ENCODE measurements around the gene GRID1.

GRID1 gene

DNA sequence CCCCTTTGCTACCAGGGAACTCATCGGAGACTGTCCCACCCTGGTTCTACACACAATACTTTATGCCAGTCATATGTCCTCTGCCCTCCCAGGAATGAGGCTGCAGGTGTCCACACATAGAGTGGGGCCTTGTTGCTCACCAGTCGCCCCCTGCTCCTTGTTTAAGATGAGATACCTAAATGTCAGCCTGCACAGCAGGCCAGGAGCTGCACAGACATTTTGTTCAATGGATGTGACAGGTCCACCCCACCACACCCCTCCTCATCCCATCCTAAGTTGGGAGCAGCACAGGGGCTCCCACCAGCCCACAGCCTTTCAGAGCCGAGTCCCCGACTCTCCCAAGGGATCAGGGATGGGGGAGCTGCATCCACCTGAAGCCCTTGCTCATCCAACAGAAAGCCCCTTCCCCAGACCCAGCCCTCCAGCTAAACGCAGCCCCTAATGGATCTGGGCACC is 6.2 kb upstream of the GRID1 start:
- Histone ChIP-seq H3K9ac (ENCODE audit: insufficient read length, low read depth) (no peak overlapping the region), H3K36me3 (ENCODE audit: insufficient read depth, insufficient read length, low read length) (no peaks in the 10 kb centered on the region), H3K27me3 (ENCODE audit: insufficient read depth, insufficient read length) (peaks cover 37% of the 10 kb centered on the region), H3K9me3 (ENCODE audit: insufficient read depth, low read length) (no peaks in the 10 kb centered on the region), H3K4me3 (ENCODE audit: insufficient read length, low read depth) (no peak overlapping the region), H3K4me1 (ENCODE audit: insufficient read depth, insufficient read length) (peaks cover 3% of the 10 kb centered on the region)
- no peak for DNase-seq (ENCODE audit: low read depth, low spot score)
- TF ChIP-seq SUZ12 (IDR thresholded peaks at IDR 0.05; ENCODE audit: extremely low read depth, insufficient read depth, insufficient read length), result no peak
- TF ChIP-seq ZNF274 (IDR thresholded peaks at IDR 0.05; ENCODE audit: low read depth, low read length), result no peak
- no peak for TF ChIP-seq YY1 (IDR thresholded peaks at IDR 0.05; ENCODE audit: insufficient read depth, insufficient read length)

DNA sequence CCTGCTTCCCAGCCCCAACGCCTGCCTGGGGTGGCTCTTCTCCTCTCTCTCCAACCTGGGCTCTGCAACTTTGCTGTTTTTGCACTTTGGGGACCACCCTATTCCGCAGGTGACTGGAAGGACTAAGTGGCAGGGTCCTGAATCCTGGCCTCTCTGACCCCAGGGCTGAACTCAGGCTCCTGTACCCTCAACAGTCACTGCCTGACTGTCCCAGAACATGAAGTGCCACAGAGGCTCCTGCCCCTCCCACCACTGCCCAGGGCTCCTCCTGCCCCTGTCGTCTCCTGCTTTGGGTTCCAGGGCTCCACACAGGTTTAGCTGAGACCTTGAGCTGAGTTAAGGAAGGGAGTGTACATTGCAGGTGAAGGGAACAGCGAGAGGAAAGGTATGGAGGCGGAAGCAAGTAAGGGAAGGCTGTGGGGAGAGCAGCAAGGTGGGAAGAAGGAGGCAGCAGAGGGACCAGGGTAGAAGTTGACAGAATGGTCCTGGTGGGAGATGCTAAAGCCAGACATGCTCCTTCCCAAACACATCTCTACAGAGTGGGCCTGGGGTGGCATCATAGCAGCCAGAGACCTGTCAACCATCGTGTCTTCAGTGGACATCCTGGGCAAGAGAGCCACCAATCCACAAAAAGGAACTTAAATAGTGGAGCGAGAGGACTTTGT is 5.7 kb upstream of the GRID1 start:
- no peak overlapping the region for H3K9ac ChIP-seq (ENCODE audit: insufficient read length, low read depth)
- no peaks in the 10 kb centered on the region for H3K36me3 ChIP-seq (ENCODE audit: insufficient read depth, insufficient read length, low read length)
- no peak overlapping the region for H3K4me3 ChIP-seq (ENCODE audit: insufficient read length, low read depth)
- TF ChIP-seq ZNF274 (IDR thresholded peaks at IDR 0.05; ENCODE audit: low read depth, low read length) (no peak), YY1 (IDR thresholded peaks at IDR 0.05; ENCODE audit: insufficient read depth, insufficient read length) (no peak), SUZ12 (IDR thresholded peaks at IDR 0.05; ENCODE audit: extremely low read depth, insufficient read depth, insufficient read length) (no peak)
- H3K4me1 ChIP-seq (ENCODE audit: insufficient read depth, insufficient read length), result peaks cover 3% of the 10 kb centered on the region
- no peaks in the 10 kb centered on the region for H3K9me3 ChIP-seq (ENCODE audit: insufficient read depth, low read length)
- H3K27me3 ChIP-seq (ENCODE audit: insufficient read depth, insufficient read length), result peaks cover 41% of the 10 kb centered on the region
- DNase-seq (ENCODE audit: low read depth, low spot score), result no peak

DNA sequence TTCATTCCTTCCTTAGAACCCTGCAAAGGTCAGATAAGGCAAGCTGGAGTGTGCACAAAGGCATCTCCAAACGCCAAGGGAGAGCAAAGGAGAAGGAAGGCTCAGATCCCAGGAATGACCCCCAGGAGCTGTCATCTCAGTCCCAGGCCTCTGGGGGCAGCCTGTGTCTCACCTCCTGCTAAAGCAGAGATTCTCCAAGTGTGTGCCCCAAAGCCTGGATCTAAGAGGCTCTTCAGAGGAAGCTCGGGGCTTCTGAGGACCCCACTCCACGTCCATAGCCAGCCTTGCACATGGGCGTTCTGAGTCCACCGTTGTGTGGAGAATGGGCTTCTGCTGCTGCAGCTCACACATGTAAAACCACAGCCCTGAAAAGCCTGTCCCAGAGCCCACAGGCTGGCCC is 5.1 kb upstream of the GRID1 start:
- peaks cover 40% of the 10 kb centered on the region for H3K27me3 ChIP-seq (ENCODE audit: insufficient read depth, insufficient read length)
- H3K4me3 ChIP-seq (ENCODE audit: insufficient read length, low read depth), result no peak overlapping the region
- H3K9ac ChIP-seq (ENCODE audit: insufficient read length, low read depth), result no peak overlapping the region
- TF ChIP-seq ZNF274 (IDR thresholded peaks at IDR 0.05; ENCODE audit: low read depth, low read length) (no peak), YY1 (IDR thresholded peaks at IDR 0.05; ENCODE audit: insufficient read depth, insufficient read length) (no peak), SUZ12 (IDR thresholded peaks at IDR 0.05; ENCODE audit: extremely low read depth, insufficient read depth, insufficient read length) (no peak)
- H3K4me1 ChIP-seq (ENCODE audit: insufficient read depth, insufficient read length), result no peaks in the 10 kb centered on the region
- no peaks in the 10 kb centered on the region for H3K36me3 ChIP-seq (ENCODE audit: insufficient read depth, insufficient read length, low read length)
- DNase-seq (ENCODE audit: low read depth, low spot score), result no peak
- H3K9me3 ChIP-seq (ENCODE audit: insufficient read depth, low read length), result no peaks in the 10 kb centered on the region

DNA sequence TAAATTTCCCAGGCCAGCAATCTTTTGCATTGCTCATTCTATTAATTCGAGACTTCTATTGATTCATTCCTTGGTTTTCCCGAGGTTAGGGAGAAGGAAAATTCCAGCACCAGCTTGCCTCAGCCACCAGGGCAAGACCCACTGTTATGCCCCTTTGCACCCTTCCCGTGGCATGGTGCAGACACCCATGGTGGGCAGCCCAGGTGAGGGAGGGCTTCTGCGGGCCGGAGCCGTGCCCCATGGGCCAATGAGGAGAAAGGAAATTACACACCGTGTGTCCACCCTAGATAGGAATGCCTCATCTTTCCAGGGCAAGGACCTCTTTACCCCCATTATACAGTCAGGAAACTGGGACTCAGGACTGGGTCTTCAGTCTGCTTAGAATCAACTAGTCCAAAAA is 4.5 kb upstream of the GRID1 start:
- Histone ChIP-seq H3K36me3 (ENCODE audit: insufficient read depth, insufficient read length, low read length) (no peaks in the 10 kb centered on the region), H3K27me3 (ENCODE audit: insufficient read depth, insufficient read length) (peaks cover 37% of the 10 kb centered on the region), H3K4me1 (ENCODE audit: insufficient read depth, insufficient read length) (no peaks in the 10 kb centered on the region), H3K4me3 (ENCODE audit: insufficient read length, low read depth) (no peak overlapping the region), H3K9me3 (ENCODE audit: insufficient read depth, low read length) (no peaks in the 10 kb centered on the region), H3K9ac (ENCODE audit: insufficient read length, low read depth) (no peak overlapping the region)
- DNase-seq (ENCODE audit: low read depth, low spot score), result no peak
- TF ChIP-seq ZNF274 (IDR thresholded peaks at IDR 0.05; ENCODE audit: low read depth, low read length), result no peak
- no peak for TF ChIP-seq SUZ12 (IDR thresholded peaks at IDR 0.05; ENCODE audit: extremely low read depth, insufficient read depth, insufficient read length)
- TF ChIP-seq YY1 (IDR thresholded peaks at IDR 0.05; ENCODE audit: insufficient read depth, insufficient read length), result no peak

DNA sequence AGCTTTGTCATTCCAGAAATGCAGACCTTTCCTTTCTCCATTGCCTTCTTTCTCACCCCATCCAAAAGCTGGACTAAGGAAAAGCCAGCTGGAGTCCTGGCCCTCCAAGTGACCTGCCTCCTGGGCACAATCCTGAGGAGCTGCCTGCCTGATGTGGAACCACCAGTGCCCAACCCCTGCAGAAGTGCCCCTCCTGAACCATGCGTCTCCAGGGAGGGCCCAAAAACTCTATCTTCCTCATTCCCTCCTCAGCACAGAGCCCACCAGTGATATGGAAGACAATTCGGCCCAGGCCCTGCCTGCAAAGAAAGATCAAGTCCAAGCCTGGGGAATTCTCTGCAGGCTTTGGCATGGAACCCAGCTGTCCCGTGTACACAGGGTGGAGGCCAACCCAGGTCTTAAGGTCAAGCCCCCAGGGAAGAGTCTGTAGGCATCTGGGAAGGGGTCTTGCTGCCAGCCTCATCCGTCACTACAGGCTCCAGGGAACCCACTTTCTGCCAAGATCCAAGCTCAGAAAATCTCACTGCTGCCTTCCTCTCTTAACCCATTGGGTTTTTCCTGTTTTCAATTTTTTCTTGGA is 3.5 kb upstream of the GRID1 start:
- peaks cover 47% of the 10 kb centered on the region for H3K27me3 ChIP-seq (ENCODE audit: insufficient read depth, insufficient read length)
- H3K4me3 ChIP-seq (ENCODE audit: insufficient read length, low read depth), result no peak overlapping the region
- no peak for DNase-seq (ENCODE audit: low read depth, low spot score)
- H3K4me1 ChIP-seq (ENCODE audit: insufficient read depth, insufficient read length), result peaks cover 2% of the 10 kb centered on the region
- no peak for TF ChIP-seq ZNF274 (IDR thresholded peaks at IDR 0.05; ENCODE audit: low read depth, low read length)
- TF ChIP-seq YY1 (IDR thresholded peaks at IDR 0.05; ENCODE audit: insufficient read depth, insufficient read length), result no peak
- no peak for TF ChIP-seq SUZ12 (IDR thresholded peaks at IDR 0.05; ENCODE audit: extremely low read depth, insufficient read depth, insufficient read length)
- no peak overlapping the region for H3K9ac ChIP-seq (ENCODE audit: insufficient read length, low read depth)
- H3K36me3 ChIP-seq (ENCODE audit: insufficient read depth, insufficient read length, low read length), result no peaks in the 10 kb centered on the region
- no peaks in the 10 kb centered on the region for H3K9me3 ChIP-seq (ENCODE audit: insufficient read depth, low read length)

DNA sequence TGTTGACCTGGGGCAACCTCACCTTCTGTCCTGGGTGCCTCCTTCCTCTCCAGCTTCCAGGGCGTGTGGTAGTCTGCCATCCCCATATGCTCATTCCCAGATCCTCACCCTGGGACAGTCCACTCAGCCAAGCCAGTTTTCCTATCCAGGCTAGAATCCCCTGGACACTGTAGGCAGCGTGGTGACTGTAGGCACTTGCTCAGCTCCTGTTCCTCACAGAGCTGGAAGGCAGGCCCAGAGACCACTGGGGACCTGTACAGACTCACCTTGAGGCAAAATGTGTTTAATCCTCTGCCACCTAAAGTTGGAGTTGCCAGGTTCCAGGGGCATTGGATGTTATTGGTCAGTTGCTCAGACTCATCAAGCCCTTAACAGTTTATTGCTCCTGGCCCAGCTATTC is 2.4 kb upstream of the GRID1 start:
- H3K36me3 ChIP-seq (ENCODE audit: insufficient read depth, insufficient read length, low read length), result no peaks in the 10 kb centered on the region
- H3K9ac ChIP-seq (ENCODE audit: insufficient read length, low read depth), result no peak overlapping the region
- no peak for DNase-seq (ENCODE audit: low read depth, low spot score)
- no peak overlapping the region for H3K4me3 ChIP-seq (ENCODE audit: insufficient read length, low read depth)
- peaks cover 5% of the 10 kb centered on the region for H3K4me1 ChIP-seq (ENCODE audit: insufficient read depth, insufficient read length)
- H3K27me3 ChIP-seq (ENCODE audit: insufficient read depth, insufficient read length), result peaks cover 58% of the 10 kb centered on the region
- TF ChIP-seq ZNF274 (IDR thresholded peaks at IDR 0.05; ENCODE audit: low read depth, low read length) (no peak), SUZ12 (IDR thresholded peaks at IDR 0.05; ENCODE audit: extremely low read depth, insufficient read depth, insufficient read length) (no peak), YY1 (IDR thresholded peaks at IDR 0.05; ENCODE audit: insufficient read depth, insufficient read length) (no peak)
- no peaks in the 10 kb centered on the region for H3K9me3 ChIP-seq (ENCODE audit: insufficient read depth, low read length)

DNA sequence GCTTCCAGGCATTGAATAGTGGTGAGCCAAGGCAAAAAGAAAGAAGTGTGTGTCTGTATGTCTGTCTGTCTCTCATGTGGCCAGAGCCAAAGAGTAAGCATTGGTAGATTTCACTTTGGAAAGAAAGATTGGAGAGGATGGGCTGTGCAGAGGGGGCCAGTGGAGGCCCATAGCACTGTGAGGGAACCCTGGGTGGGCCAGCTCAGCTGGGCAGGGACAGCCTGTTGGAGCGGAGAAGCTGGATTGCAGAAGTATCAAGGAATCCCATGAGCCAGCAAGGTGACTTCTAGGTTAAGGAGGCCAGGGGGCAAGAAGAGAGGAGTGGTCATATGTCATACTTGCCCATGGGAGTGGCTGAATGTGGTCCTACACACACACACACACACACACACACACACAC is 1.5 kb upstream of the GRID1 start:
- peaks cover 10% of the 10 kb centered on the region for H3K4me1 ChIP-seq (ENCODE audit: insufficient read depth, insufficient read length)
- no peaks in the 10 kb centered on the region for H3K36me3 ChIP-seq (ENCODE audit: insufficient read depth, insufficient read length, low read length)
- no peak overlapping the region for H3K4me3 ChIP-seq (ENCODE audit: insufficient read length, low read depth)
- no peak for DNase-seq (ENCODE audit: low read depth, low spot score)
- H3K9me3 ChIP-seq (ENCODE audit: insufficient read depth, low read length), result no peaks in the 10 kb centered on the region
- no peak for TF ChIP-seq YY1 (IDR thresholded peaks at IDR 0.05; ENCODE audit: insufficient read depth, insufficient read length)
- no peak for TF ChIP-seq ZNF274 (IDR thresholded peaks at IDR 0.05; ENCODE audit: low read depth, low read length)
- TF ChIP-seq SUZ12 (IDR thresholded peaks at IDR 0.05; ENCODE audit: extremely low read depth, insufficient read depth, insufficient read length), result no peak
- H3K9ac ChIP-seq (ENCODE audit: insufficient read length, low read depth), result no peak overlapping the region
- peaks cover 67% of the 10 kb centered on the region for H3K27me3 ChIP-seq (ENCODE audit: insufficient read depth, insufficient read length)
